Motor neuron (in vitro differentiated cells): ENCODE measurements around the gene PRRT1. TPM values are rescaled to one million over a fixed set of nuclear protein-coding genes. Genes with fewer than 3 reads are reported as not detected.
"Not testable (repeated sequence)": the region's sequence is repeated elsewhere in the genome, so short reads cannot be mapped to it uniquely, and the experiment has no call there.

Source experiments
- ATAC-seq, 8 experiments: fragments of 200-7000 bp; cut with Tn5 transposase; replicated peaks in 6 of 8; 2 replicates each; pipeline ENCODE4 v1.8.0; 2021; ENCODE audit warnings: mild to moderate bottlenecking in 8 of 8, moderate library complexity in 8 of 8
- H3K27ac ChIP-seq, 2 donors: fragments of 250-450 bp; sonication (Bioruptor Pico); 2 replicates each; pipeline ENCODE4 v1.9.0; 2021; ENCODE audit warnings: antibody characterized with exemption in 2 of 2, mild to moderate bottlenecking in 2 of 2, moderate library complexity in 1 of 2
- H3K4me1 ChIP-seq, 2 donors: fragments of 250-450 bp; sonication (Bioruptor Pico); replicated peaks in 1 of 2; 2 replicates each; pipeline ENCODE4 v1.6.1; 2021; ENCODE audit warnings: antibody characterized with exemption in 2 of 2, mild to moderate bottlenecking in 2 of 2, moderate library complexity in 1 of 2
- H3K4me3 ChIP-seq, 5 donors: fragments of 250-450 bp; sonication (Bioruptor Pico); 2 replicates each; pipeline ENCODE4 v1.9.0; 2021; ENCODE audit warnings: antibody characterized with exemption in 5 of 5, mild to moderate bottlenecking in 5 of 5, moderate library complexity in 4 of 5
- WGBS, 10 experiments: fragments of 450-650 bp; shearing (Covaris generic); methylation state at CpG; one replicate each; pipeline ENCODE4 v1.0.0; 2022; 5-methylcytosine and 5-hydroxymethylcytosine counted together
- in situ Hi-C, 9 experiments: fragments of 400-800 bp; cut with MboI; loops; one replicate each; pipeline ENCODE4 v1.15.0; 2021; ENCODE audit warnings: low sequenced_read_pairs in 9 of 9, low pct_unique_long_range_greater_than_20kb in 2 of 9; ENCODE audit not compliant: unreplicated experiment in 9 of 9
- total RNA-seq, 8 experiments: library from RNA; unstranded; fragments of 300-600 nt; gene quantifications; 2 replicates each; pipeline versions ENCODE4 v1.2.3 to v1.2.4, GENCODE V29; 2022

The PRRT1 gene
- total RNA-seq, 8 experiments from 2014 or later, result 0.50 to 2.9 (median 1.1) TPM

DNA sequence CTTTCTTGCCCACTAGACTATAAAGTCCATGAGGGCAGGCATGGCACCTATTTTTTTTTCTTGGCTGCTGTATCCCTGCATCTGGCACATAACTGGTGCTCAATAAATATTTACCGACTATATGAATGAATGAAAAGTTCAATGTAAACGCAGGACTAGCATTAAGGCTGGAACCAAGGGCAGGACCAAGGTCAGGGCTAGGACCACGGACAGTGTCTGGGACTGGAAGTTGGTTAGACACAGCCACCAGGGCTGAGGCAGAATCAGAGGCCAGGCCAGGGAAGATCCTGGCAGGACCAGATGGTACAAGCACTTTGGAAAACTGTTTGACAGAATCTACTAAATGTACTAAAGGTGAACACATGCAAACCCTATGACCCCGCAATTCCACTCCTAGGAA lies 46.3 kb downstream of the PRRT1 start:
- in situ Hi-C loops, result no loop called here
- WGBS, 10 experiments, result 30 to 80% (median 70%) methylated on average over 1 to 4 of the region's 4 CpGs; no CpG with 5 or more reads in 2 of the 10 experiments
- no peak for ATAC-seq
- Histone ChIP-seq H3K4me1 (peaks cover 10 to 15% of the 10 kb centered on the region in 2 donors), H3K4me3 (no peak overlapping the region), H3K27ac (no peak overlapping the region)

DNA sequence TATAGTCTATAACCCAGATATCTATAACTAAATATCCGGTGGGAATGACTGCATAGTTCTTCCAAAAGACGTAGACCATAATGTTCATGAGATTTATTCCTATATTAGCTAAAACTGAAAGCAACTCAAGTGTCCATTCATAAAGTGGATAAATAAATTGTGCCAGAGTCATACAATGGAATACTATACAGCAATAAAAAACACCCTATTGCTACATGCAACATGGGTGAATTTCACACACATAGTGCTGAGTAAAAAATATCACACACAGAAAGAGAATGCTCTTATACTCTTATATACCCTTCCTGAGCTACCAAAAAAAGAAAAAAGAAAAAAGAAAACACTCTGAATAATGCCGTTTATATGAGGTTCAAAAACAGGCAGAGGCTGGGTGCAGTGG lies 49.5 kb downstream of the PRRT1 start:
- Histone ChIP-seq H3K4me1 (no peaks in the 10 kb centered on the region), H3K27ac (no peak overlapping the region), H3K4me3 (no peak overlapping the region)
- in situ Hi-C loops, result no loop called here
- WGBS, 10 experiments, result 42 to 100% (median 86%) methylated on average over 2 to 3 of the region's 3 CpGs
- no peak for ATAC-seq

GRCh38 chr6:32100251-32100650 lies 51.5 kb downstream of the PRRT1 start:
- H3K4me1 ChIP-seq, H3K27ac ChIP-seq, ATAC-seq, in situ Hi-C loops, H3K4me3 ChIP-seq: not testable (repeated sequence)
- 73 to 100% (median 91%) methylated on average over 1 to 8 of the region's 8 CpGs; no CpG with 5 or more reads in 3 of the 10 experiments for WGBS, 10 experiments

Other genes with a start within 250 kb of the PRRT1 start
- 10 to 100 TPM in 6 of 8 experiments, 1 to 10 TPM in 2; 1.9 to 34.9 (median 15.9) TPM for gene ZBTB12, start 249.9 kb downstream of the PRRT1 start, total RNA-seq
- gene C2, start 224.2 kb downstream of the PRRT1 start, total RNA-seq, result 10 to 100 TPM in 1 of 8 experiments, 1 to 10 TPM in 6, under 1 TPM in 1; 0.67 to 55.1 (median 1.8) TPM
- 100 to 1,000 TPM in 1 of 8 experiments, 10 to 100 TPM in 3, 1 to 10 TPM in 4; 2.3 to 300 (median 12.7) TPM for gene CFB, start 205.8 kb downstream of the PRRT1 start, total RNA-seq
- gene NELFE, start 193.0 kb downstream of the PRRT1 start, total RNA-seq, result 10 to 100 TPM; 50.3 to 91.1 (median 72.3) TPM
- gene SKIC2, start 192.8 kb downstream of the PRRT1 start, total RNA-seq, result 10 to 100 TPM; 30.6 to 68.4 (median 52.9) TPM
- gene DXO, start 179.8 kb downstream of the PRRT1 start, total RNA-seq, result 10 to 100 TPM; 15.3 to 26.9 (median 22.9) TPM
- 100 to 1,000 TPM in 1 of 8 experiments, 10 to 100 TPM in 4, 1 to 10 TPM in 3; 3.1 to 631 (median 17.1) TPM for gene C4A, start 169.9 kb downstream of the PRRT1 start, total RNA-seq
- 100 to 1,000 TPM in 1 of 8 experiments, 10 to 100 TPM in 4, 1 to 10 TPM in 3; 2.5 to 575 (median 14.2) TPM for gene C4B, start 137.1 kb downstream of the PRRT1 start, total RNA-seq
- gene CYP21A2, start 113.5 kb downstream of the PRRT1 start, total RNA-seq, result 1 to 10 TPM in 2 of 8 experiments, under 1 TPM in 6; 0.16 to 8.7 (median 0.77) TPM
- gene TNXB, start 42.6 kb downstream of the PRRT1 start, total RNA-seq, result 10 to 100 TPM in 2 of 8 experiments, 1 to 10 TPM in 5, under 1 TPM in 1; 0.81 to 84.8 (median 3.1) TPM
- 10 to 100 TPM; 25.6 to 59.0 (median 45.1) TPM for gene ATF6B, start 23.7 kb downstream of the PRRT1 start, total RNA-seq
- gene FKBPL, start 21.7 kb downstream of the PRRT1 start, total RNA-seq, result 10 to 100 TPM in 1 of 8 experiments, 1 to 10 TPM in 7; 4.4 to 11.9 (median 6.4) TPM
- gene PPT2, start 2.2 kb upstream of the PRRT1 start, total RNA-seq, result 10 to 100 TPM; 18.9 to 41.5 (median 30.9) TPM
- gene EGFL8, start 12.7 kb upstream of the PRRT1 start, total RNA-seq, result 10 to 100 TPM in 4 of 8 experiments, 1 to 10 TPM in 4; 5.6 to 23.9 (median 9.9) TPM
- gene AGPAT1, start 24.1 kb upstream of the PRRT1 start, total RNA-seq, result 10 to 100 TPM; 44.5 to 84.4 (median 67.4) TPM
- gene RNF5, start 26.5 kb upstream of the PRRT1 start, total RNA-seq, result 100 to 1,000 TPM in 4 of 8 experiments, 10 to 100 TPM in 4; 40.1 to 152 (median 98.5) TPM
- gene AGER, start 32.3 kb upstream of the PRRT1 start, total RNA-seq, result 10 to 100 TPM in 1 of 8 experiments, 1 to 10 TPM in 7; 1.4 to 11.8 (median 5.3) TPM
- gene PBX2, start 38.3 kb upstream of the PRRT1 start, total RNA-seq, result 10 to 100 TPM; 25.9 to 78.8 (median 48.0) TPM
- 1 to 10 TPM in 7 of 8 experiments, under 1 TPM in 1; 0.60 to 7.7 (median 1.4) TPM for gene GPSM3, start 40.7 kb upstream of the PRRT1 start, total RNA-seq
- gene NOTCH4, start 72.1 kb upstream of the PRRT1 start, total RNA-seq, result 1 to 10 TPM; 1.3 to 6.7 (median 4.5) TPM
- gene TSBP1, start 220.0 kb upstream of the PRRT1 start, total RNA-seq, result under 1 TPM in 5 of 8 experiments, not detected in 3; 0.09 to 0.76 (median 0.41) TPM